Stimulated activated CD4-positive, alpha-beta T cell treated with anti-CD3 and anti-CD28 coated beads, Interleukin-4, amount 100 ng/mL, for 4 hours (primary cell): ENCODE measurements around the gene TMEM11.

Experiments
- DNase-seq, 2 experiments: peaks; one replicate each; pipeline ENCODE4 v3.0.0-alpha.2; 2020

The TMEM11 gene

GRCh38 chr17:21177854-21178600 lies 35.9 kb downstream of the TMEM11 start:
- DNase-seq, result no peak

GRCh38 chr17:21177401-21177800 lies 36.6 kb downstream of the TMEM11 start:
- DNase-seq, result no peak

GRCh38 chr17:21176773-21177395 lies 37.1 kb downstream of the TMEM11 start:
- DNase-seq, result no peak

- DNase-seq, result no peak
Measured at GRCh38 chr17:21174713-21175112, 39.2 kb downstream of the TMEM11 start.

- DNase-seq, result no peak
Measured at GRCh38 chr17:21174186-21174585, 39.8 kb downstream of the TMEM11 start.

GRCh38 chr17:21173543-21173942 lies 40.4 kb downstream of the TMEM11 start:
- DNase-seq, result no peak

- DNase-seq, result no peak
Measured at GRCh38 chr17:21172846-21173245, 41.1 kb downstream of the TMEM11 start.

GRCh38 chr17:21171970-21172510 lies 41.9 kb downstream of the TMEM11 start:
- DNase-seq, result no peak

- no peak for DNase-seq
Measured at GRCh38 chr17:21171309-21171922, 42.5 kb downstream of the TMEM11 start.

GRCh38 chr17:21170809-21171208 lies 43.2 kb downstream of the TMEM11 start:
- DNase-seq, result no peak

GRCh38 chr17:21169496-21169895 lies 44.5 kb downstream of the TMEM11 start:
- no peak for DNase-seq

- DNase-seq, result no peak
Measured at GRCh38 chr17:21168555-21168865, 45.5 kb downstream of the TMEM11 start.

GRCh38 chr17:21167303-21167702 lies 46.7 kb downstream of the TMEM11 start:
- no peak for DNase-seq

GRCh38 chr17:21166595-21167210 lies 47.3 kb downstream of the TMEM11 start:
- DNase-seq, result no peak

- DNase-seq, result no peak
Measured at GRCh38 chr17:21165922-21166594, 47.9 kb downstream of the TMEM11 start.

GRCh38 chr17:21164620-21165019 lies 49.3 kb downstream of the TMEM11 start:
- no peak for DNase-seq

GRCh38 chr17:21164216-21164615 lies 49.7 kb downstream of the TMEM11 start:
- no peak for DNase-seq

- no peak for DNase-seq
Measured at GRCh38 chr17:21163101-21163500, 50.9 kb downstream of the TMEM11 start.

GRCh38 chr17:21162394-21162775 lies 51.6 kb downstream of the TMEM11 start:
- no peak for DNase-seq

GRCh38 chr17:21161498-21162393 lies 52.2 kb downstream of the TMEM11 start:
- no peak for DNase-seq

- no peak for DNase-seq
Measured at GRCh38 chr17:21160401-21160800, 53.6 kb downstream of the TMEM11 start.
